ENCODE measurements around the gene LUZP1. TPM values are rescaled to one million over a fixed set of nuclear protein-coding genes. Genes with fewer than 3 reads are reported as not detected.

LUZP1 gene
- total RNA-seq, 2 experiments from 2014 or later = 18.4 to 19.1 TPM

GRCh38 chr1:23178950-23179349, 10.3 kb upstream of the LUZP1 start:
- ATAC-seq (ENCODE audit: low read depth) (no peak), DNase-seq (no peak)
- H3K4me3 Mint-ChIP-seq = no peak overlapping the region
- H3K9me3 Mint-ChIP-seq = peaks cover 1% of the 10 kb centered on the region
- peaks cover 2% of the 10 kb centered on the region for H3K36me3 Mint-ChIP-seq
- POLR2A ChIA-PET = interaction anchor here (1.4 kb wide), 1 partner anchor 79 kb away, joined by 3 read pairs; no protein-coding TSS in a partner anchor
- peaks cover 18% of the 10 kb centered on the region for H3K4me1 Mint-ChIP-seq
- H3K27me3 Mint-ChIP-seq = peaks cover 37% of the 10 kb centered on the region
- H3K27ac Mint-ChIP-seq = no peak overlapping the region

GRCh38 chr1:23178414-23178813, 9.8 kb upstream of the LUZP1 start:
- H3K27ac Mint-ChIP-seq = no peak overlapping the region
- DNase-seq = no peak
- POLR2A ChIA-PET = interaction anchor here (0.7 to 1.4 kb wide), 3 partner anchors 10 to 79 kb away, joined by 3 read pairs; partner anchors contain the start of gene LUZP1
- peaks cover 33% of the 10 kb centered on the region for H3K27me3 Mint-ChIP-seq
- no peak overlapping the region for H3K4me3 Mint-ChIP-seq
- ATAC-seq (ENCODE audit: low read depth) = no peak
- peaks cover 2% of the 10 kb centered on the region for H3K36me3 Mint-ChIP-seq
- peaks cover 1% of the 10 kb centered on the region for H3K9me3 Mint-ChIP-seq
- H3K4me1 Mint-ChIP-seq = peaks cover 16% of the 10 kb centered on the region

- peaks cover 2% of the 10 kb centered on the region for H3K36me3 Mint-ChIP-seq
- ATAC-seq (ENCODE audit: low read depth) = peak; percentile 72
- H3K4me1 Mint-ChIP-seq = peaks cover 16% of the 10 kb centered on the region
- no peak overlapping the region for H3K27ac Mint-ChIP-seq
- POLR2A ChIA-PET = interaction anchor here (0.7 to 1.4 kb wide), 3 partner anchors 9 to 79 kb away, joined by 3 read pairs; partner anchors contain the start of gene LUZP1
- peak overlapping the region; percentile 74 for H3K4me3 Mint-ChIP-seq
- peaks cover 33% of the 10 kb centered on the region for H3K27me3 Mint-ChIP-seq
- H3K9me3 Mint-ChIP-seq = peaks cover 1% of the 10 kb centered on the region
- DNase-seq = peak; percentile 71
Measured at GRCh38 chr1:23177438-23178380, 9.1 kb upstream of the LUZP1 start.

GRCh38 chr1:23177031-23177430, 8.4 kb upstream of the LUZP1 start:
- ATAC-seq (ENCODE audit: low read depth) = no peak
- no peak for DNase-seq
- H3K4me3 Mint-ChIP-seq = peak overlapping the region; percentile 74
- H3K27me3 Mint-ChIP-seq = peaks cover 31% of the 10 kb centered on the region
- H3K27ac Mint-ChIP-seq = no peak overlapping the region
- H3K36me3 Mint-ChIP-seq = peaks cover 2% of the 10 kb centered on the region
- POLR2A ChIA-PET = no interaction called here
- H3K9me3 Mint-ChIP-seq = peaks cover 1% of the 10 kb centered on the region
- peaks cover 16% of the 10 kb centered on the region for H3K4me1 Mint-ChIP-seq

- Mint-ChIP-seq H3K4me3 (peak overlapping the region; percentile 18), H3K27ac (no peak overlapping the region), H3K36me3 (peaks cover 2% of the 10 kb centered on the region), H3K9me3 (peaks cover 1% of the 10 kb centered on the region), H3K27me3 (peaks cover 25% of the 10 kb centered on the region), H3K4me1 (peaks cover 22% of the 10 kb centered on the region)
- DNase-seq (no peak), ATAC-seq (ENCODE audit: low read depth) (no peak)
- POLR2A ChIA-PET = interaction anchor here (1.1 kb wide), 1 partner anchor 72 kb away, joined by 3 read pairs; no protein-coding TSS in a partner anchor
Measured at GRCh38 chr1:23174426-23175110, 5.9 kb upstream of the LUZP1 start.

- Mint-ChIP-seq H3K4me3 (no peak overlapping the region), H3K27ac (no peak overlapping the region), H3K27me3 (peaks cover 11% of the 10 kb centered on the region), H3K9me3 (peaks cover 1% of the 10 kb centered on the region), H3K4me1 (peaks cover 28% of the 10 kb centered on the region), H3K36me3 (peaks cover 2% of the 10 kb centered on the region)
- POLR2A ChIA-PET = no interaction called here
- ATAC-seq (ENCODE audit: low read depth) (no peak), DNase-seq (no peak)
Measured at GRCh38 chr1:23171181-23171755, 2.6 kb upstream of the LUZP1 start.

- no peak for DNase-seq
- Mint-ChIP-seq H3K27ac (no peak overlapping the region), H3K4me1 (peaks cover 28% of the 10 kb centered on the region), H3K4me3 (peak overlapping the region; percentile 98), H3K9me3 (peaks cover 1% of the 10 kb centered on the region), H3K27me3 (peaks cover 4% of the 10 kb centered on the region), H3K36me3 (peaks cover 4% of the 10 kb centered on the region)
- POLR2A ChIA-PET = no interaction called here
- no peak for ATAC-seq (ENCODE audit: low read depth)
Measured at GRCh38 chr1:23169727-23170335, 1.2 kb upstream of the LUZP1 start.

GRCh38 chr1:23169195-23169575, 529 bp upstream of the LUZP1 start:
- Mint-ChIP-seq H3K27ac (no peak overlapping the region), H3K4me3 (peak overlapping the region; percentile 98), H3K36me3 (peaks cover 2% of the 10 kb centered on the region), H3K27me3 (peaks cover 4% of the 10 kb centered on the region), H3K4me1 (peaks cover 22% of the 10 kb centered on the region), H3K9me3 (no peaks in the 10 kb centered on the region)
- POLR2A ChIA-PET = interaction anchor here (0.7 to 1.2 kb wide), 3 partner anchors 9 to 49 kb away, joined by 3 to 4 read pairs (median 3); no protein-coding TSS in a partner anchor
- DNase-seq = no peak
- ATAC-seq (ENCODE audit: low read depth) = no peak

GRCh38 chr1:23168079-23168444, 594 bp downstream of the LUZP1 start:
- H3K4me3 Mint-ChIP-seq = peak overlapping the region; percentile 98
- POLR2A ChIA-PET = interaction anchor here (1.1 to 1.5 kb wide), 5 partner anchors 10 to 68 kb away, joined by 3 to 4 read pairs (median 3); no protein-coding TSS in a partner anchor
- peak; percentile 51 for DNase-seq
- ATAC-seq (ENCODE audit: low read depth) = peak; percentile 64
- no peaks in the 10 kb centered on the region for H3K9me3 Mint-ChIP-seq
- peaks cover 2% of the 10 kb centered on the region for H3K36me3 Mint-ChIP-seq
- H3K27me3 Mint-ChIP-seq = peaks cover 4% of the 10 kb centered on the region
- H3K4me1 Mint-ChIP-seq = peaks cover 21% of the 10 kb centered on the region
- H3K27ac Mint-ChIP-seq = peak overlapping the region; percentile 89

- Mint-ChIP-seq H3K4me3 (peak overlapping the region; percentile 98), H3K4me1 (peaks cover 21% of the 10 kb centered on the region), H3K27me3 (peaks cover 4% of the 10 kb centered on the region), H3K27ac (peak overlapping the region; percentile 25), H3K9me3 (no peaks in the 10 kb centered on the region), H3K36me3 (peaks cover 2% of the 10 kb centered on the region)
- ATAC-seq (ENCODE audit: low read depth) (peak; percentile 23), DNase-seq (peak; percentile 66)
- POLR2A ChIA-PET = interaction anchor here (1.1 to 1.5 kb wide), 3 partner anchors 13 to 67 kb away, joined by 3 to 4 read pairs (median 3); no protein-coding TSS in a partner anchor
Measured at GRCh38 chr1:23167353-23168078, 1.1 kb downstream of the LUZP1 start.

GRCh38 chr1:23166854-23167253, 1.8 kb downstream of the LUZP1 start:
- POLR2A ChIA-PET = interaction anchor here (0.6 to 1.1 kb wide), 3 partner anchors 56 to 1389 kb away, joined by 3 to 4 read pairs (median 3); no protein-coding TSS in a partner anchor
- Mint-ChIP-seq H3K9me3 (no peaks in the 10 kb centered on the region), H3K27me3 (peaks cover 4% of the 10 kb centered on the region), H3K36me3 (peaks cover 2% of the 10 kb centered on the region), H3K4me1 (peaks cover 21% of the 10 kb centered on the region), H3K4me3 (peak overlapping the region; percentile 81), H3K27ac (no peak overlapping the region)
- ATAC-seq (ENCODE audit: low read depth) (no peak), DNase-seq (no peak)

- POLR2A ChIA-PET = no interaction called here
- Mint-ChIP-seq H3K9me3 (no peaks in the 10 kb centered on the region), H3K36me3 (peaks cover 2% of the 10 kb centered on the region), H3K4me1 (peaks cover 9% of the 10 kb centered on the region), H3K4me3 (no peak overlapping the region), H3K27ac (no peak overlapping the region), H3K27me3 (peaks cover 4% of the 10 kb centered on the region)
- ATAC-seq (ENCODE audit: low read depth) = no peak
- DNase-seq = no peak
Measured at GRCh38 chr1:23163395-23163794, 5.3 kb downstream of the LUZP1 start.

All from activated naive CD8-positive, alpha-beta T cell treated with anti-CD3 and anti-CD28 coated beads, Interleukin-2, amount 10 ng/mL, durations not matched to agents 7 days and 5 days (primary cell).